Stimulated activated CD8-positive, alpha-beta memory T cell treated with anti-CD3 and anti-CD28 coated beads, Interleukin-7, amount 100 ng/mL, for 1 hour (primary cell): ENCODE results near the gene SH3D19.
"Not testable (repeated sequence)": the region's sequence is repeated elsewhere in the genome, so short reads cannot be mapped to it uniquely, and the experiment has no call there.

ENCODE experiments used
- DNase-seq, 2 donors: peaks; one replicate each; pipeline ENCODE4 v3.0.0-alpha.2; 2020; ENCODE audit warnings: low read depth in 2 of 2

Gene SH3D19

DNA sequence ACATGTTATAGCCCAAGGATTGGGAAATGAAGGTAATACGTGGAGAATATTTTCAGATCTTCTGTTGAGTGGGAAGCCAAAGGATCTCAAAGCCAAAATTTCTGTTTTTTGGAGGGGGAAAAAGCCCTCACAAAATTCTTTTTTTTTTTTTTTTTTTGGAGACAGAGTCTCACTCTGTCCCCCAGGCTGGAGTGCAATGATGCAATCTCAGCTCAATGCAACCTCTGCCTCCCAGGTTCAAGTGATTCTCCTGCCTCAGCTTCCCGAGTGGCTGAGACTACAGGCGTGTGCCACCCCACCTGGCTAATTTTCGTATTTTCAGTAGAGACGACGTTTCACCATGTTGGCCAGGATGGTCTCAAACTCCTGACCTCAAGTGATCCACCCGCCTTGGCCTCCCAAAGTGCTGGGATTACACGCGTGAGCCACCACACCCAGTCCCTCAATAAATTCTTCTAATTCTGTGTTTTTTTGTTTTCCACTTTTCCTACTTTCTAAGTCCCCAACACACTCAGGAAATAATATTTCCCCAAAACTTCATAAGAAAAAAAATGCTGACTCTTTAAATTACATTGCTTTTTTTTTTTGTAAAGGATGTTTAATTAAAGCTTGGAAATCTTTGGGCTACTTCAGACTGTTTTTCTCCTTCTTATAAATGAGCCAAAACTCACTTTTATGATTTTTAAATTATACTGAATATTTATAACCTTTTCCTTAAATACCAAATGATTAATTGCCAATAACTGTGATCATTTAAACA is 174.4 kb downstream of the SH3D19 start:
- DNase-seq, result no peak

DNA sequence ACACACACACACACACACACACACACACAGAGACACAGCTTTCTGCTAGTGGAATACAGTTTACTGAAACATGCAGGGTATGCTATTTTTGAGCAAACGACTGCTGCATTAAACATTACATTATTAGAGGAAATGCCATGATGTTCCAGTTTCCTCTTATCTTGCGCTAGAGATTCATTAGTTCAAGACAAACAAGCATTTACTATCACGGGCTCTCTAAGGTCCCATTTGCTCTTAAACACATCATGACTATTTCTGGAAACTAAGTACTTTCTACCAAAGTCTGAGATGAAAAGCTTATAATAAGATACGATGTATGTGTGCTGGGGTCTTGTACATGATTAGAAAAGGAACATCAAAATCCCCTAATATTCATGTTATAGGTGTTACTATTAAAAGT is 177.1 kb downstream of the SH3D19 start:
- no peak for DNase-seq

DNA sequence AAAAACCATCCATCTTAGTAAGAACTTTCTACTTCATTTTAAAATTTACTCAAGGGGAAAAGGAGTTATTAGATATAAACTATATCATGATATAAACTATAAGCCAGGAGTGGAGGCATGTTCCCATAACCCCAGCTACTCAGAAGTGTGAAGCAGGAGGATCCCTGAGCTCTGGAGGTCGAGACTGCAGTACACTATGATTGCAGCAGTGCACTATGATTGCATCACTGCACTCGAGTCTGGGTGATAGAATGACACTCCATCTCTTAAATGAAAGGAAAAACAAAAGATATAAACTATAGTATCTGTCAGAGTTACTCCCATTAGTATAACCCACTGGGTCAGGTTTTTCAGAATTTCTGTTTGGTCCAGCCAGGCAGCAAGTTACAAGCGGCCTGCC is 178.4 kb downstream of the SH3D19 start:
- DNase-seq, result no peak

DNA sequence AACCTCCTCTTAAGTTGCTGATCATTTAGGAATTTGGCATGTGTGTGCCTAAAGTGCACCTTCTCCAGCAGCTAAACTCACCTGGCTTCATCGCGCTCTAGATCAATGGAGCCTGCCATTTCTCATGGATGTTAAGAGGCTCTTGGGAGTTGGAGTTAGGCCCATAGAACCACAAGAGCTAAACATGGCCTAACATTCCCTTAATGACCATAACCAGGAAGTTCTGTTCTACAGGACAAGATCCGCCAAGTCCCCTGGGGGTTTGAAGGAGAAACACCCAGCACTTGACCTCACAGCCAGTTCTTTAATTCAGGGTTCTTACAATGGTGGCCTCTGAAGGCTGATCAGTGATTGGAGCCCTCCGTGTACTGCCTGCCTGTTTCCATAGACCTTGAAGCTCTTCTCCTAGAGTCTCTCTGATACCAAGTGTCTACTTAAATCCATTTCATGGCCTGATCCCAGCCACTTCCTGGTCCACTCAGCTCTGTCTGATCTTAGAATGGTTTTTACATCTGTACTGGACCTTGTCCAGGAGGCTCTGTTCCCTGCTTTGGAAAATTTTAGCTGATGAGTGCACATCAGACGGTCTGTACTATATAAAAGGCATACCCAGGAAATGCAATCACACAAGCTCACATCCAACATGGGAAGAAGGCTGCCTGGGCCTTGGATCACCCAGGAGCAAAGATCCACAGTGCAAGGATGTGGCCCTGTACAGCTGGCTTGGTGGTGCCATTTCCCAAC is 180.9 kb downstream of the SH3D19 start:
- DNase-seq, result no peak

DNA sequence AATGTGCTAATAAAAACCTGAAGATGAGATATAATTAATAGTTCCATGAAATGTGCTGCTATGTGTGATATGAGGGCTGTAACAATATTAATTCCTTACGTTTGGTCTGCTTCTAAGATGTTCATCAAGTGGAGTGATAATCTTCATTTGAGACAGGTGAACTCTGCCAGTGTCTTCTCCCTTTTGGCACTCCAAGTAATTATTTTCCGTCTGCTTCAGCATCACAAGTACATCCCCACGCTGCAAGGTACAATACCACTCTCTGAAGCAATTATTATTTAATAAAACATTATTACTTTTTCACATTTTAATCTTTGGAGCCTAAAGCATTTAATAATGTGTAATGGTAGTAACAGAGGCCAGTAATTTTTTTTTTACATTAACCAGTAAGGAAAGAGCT is 181.6 kb downstream of the SH3D19 start:
- DNase-seq, result no peak

DNA sequence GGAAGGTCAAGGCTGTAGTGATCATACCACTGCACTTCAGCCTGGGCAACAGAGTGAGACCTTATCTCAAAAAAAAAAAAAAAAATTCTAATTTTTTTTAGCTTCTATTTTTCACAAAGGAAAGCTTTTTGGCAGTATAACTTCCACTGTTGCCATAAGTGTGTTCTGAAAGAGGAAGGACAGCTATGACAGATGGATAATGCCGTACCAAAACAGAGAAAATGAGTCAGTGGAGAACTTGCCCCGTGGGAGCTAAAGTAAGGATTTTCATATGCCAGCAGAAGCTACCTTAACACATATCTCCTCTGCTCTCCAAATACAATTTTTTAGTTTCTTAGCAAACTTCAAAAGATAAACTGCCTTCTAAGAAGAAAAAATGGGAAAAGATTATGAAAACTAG is 182.2 kb downstream of the SH3D19 start:
- DNase-seq, result no peak

DNA sequence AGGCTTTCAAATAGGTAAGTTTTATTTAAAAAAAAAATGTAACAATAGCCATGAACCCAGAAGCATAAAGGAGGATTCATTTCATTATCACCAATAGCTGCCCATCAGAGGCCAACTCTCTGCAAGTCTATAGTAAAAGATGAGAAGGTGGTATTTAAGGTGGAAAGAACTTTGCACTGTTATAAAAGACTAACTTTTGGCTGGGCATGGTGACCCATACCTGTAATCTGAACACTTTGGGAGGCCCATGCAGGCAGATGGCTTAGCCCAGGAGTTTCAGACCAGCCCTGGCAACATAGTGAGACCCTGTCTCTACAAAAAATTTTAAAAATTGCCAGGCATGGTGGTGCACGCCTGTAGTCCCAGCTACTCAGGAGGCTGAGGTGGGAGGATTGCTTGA is 182.6 kb downstream of the SH3D19 start:
- no peak for DNase-seq

DNA sequence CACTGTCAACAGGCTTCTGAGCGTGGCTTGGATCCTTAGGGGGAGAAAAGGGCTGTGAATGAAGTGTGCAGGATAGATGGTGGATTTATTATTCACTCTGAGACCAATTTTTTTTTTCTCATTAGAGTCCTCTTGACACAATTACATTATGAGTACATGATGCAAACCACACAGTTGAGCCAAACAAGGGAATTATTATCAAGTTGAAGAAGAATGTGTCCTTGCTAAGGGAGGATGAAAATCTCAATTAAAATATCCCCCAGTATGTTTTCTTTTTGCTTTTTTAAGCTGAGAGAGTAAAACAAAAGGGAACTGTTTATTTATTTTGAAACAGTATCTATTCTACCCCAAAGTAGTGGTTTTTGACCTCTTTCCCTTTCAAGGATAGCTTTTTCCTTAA is 185.6 kb downstream of the SH3D19 start:
- DNase-seq, result no peak

DNA sequence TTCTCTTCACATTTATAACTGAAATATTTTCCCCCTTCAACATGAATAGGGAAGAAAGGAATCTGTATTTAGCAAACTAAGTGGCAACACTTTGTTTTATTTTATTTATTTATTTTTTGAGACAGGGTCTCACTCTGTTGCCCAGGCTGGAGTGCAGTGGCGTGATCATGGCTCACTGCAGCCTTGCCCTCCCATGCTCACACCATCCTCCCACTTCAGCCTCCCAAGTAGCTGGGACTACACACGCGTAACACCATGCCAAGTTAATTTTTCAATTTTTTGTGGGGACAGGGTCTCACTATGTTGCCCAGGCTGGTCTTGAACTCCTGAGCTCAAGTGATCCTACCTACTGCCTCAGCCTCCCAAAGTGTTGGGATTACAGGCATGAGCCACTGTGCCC is 189.4 kb downstream of the SH3D19 start:
- DNase-seq, result not testable (repeated sequence)

DNA sequence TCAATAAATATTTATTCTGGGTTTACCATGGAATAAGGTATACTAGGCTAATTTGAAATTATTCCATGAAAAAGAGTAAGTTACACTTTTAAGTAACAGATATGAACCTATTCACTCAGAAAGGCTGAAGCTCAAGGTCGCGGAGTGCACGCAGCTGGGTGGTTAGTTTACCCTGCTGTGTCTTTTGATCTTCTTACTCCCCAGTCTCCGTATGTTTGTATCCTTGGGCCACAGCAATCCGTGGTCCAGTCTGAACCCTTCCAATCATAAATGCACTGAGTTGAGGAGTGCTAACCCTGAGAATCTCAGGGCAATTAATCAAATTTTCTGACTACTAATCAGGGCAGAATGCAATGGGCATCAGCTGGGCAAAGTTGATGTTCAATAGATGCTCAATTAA is 192.1 kb downstream of the SH3D19 start:
- no peak for DNase-seq

DNA sequence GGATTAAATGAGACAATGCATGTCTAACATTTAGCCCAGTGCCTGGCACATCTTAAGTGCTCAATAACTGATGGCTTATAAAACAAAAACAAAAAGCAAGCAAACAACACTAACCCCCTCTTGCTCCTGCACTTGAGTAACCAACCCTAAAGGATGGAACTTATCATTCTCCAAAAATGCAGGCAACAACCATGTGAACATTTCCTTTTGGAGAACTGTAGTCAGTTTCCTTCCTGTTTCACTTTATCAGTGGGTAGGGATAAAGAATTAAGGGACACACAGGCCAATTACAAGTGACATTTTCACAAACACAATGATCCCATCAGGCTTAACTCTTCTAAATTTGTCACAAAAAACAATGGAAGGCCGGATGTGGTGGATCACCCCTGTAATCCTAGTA is 195.6 kb downstream of the SH3D19 start:
- DNase-seq, result no peak

DNA sequence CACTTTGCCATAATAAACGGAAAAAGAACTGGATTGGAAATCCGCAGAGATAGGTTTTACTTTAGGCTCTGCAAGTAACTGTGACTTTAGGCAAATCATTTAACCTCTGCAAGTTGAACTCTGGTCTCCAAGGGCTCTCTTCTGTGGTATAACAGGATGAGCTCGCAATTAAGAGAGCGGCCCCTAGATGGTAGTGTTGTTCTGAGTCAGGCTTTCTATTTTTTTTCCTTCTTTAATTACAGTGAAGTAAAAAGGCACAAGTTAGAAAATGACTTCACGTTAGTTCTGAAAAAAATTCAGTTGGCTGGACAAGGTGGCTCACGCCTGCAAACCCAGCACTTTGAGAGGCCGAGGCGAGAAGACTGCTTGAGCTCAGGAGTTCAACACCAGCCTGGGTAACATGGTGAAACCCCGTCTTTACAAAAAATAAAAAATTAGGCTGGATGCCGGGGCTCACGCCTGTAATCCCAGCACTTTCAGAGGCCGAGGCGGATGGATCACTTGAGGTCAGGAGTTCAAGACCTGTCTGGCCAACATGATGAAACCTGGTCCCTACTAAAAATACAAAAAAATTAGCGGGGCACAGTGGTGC is 207.9 kb downstream of the SH3D19 start:
- peak in 1 of 2 donors; percentile 4 for DNase-seq

DNA sequence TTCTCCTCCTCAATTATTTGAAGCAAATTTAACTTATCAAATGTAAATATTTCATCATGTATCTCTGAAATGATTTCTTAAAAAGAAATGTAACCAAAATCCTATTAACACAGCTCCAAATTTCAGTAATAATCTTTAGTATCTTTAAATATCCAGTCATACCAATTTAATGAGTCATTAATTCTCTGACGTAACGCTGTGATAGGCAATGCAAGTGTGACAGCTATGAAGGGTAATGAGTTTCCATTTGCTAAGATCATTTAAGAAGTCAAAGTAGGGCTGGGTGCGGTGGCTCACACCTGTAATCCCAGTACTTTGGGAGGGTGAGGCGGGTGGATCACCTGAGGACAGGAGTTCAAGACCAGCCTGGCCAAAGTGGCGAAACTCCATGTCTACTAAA is 210.4 kb downstream of the SH3D19 start:
- DNase-seq, result no peak

DNA sequence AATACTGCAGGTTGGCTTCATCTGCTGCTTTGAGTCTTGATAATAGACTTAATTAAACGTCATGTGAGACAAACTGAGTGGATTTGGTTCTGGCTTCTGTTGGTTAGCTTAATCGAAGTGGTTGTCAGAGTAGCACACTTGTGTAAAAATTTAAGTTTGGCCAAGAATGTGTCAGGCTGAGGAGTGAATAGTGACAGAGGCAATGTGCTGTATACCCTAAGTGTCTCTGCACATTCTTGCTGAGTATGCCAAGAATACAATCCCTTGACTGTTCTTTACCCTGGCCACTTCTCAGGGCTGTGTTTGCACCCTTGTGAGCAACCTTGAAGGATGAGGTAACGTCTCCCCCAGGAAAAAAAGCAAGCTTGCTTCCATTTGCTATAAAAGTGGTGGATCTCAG is 211.1 kb downstream of the SH3D19 start:
- no peak for DNase-seq

DNA sequence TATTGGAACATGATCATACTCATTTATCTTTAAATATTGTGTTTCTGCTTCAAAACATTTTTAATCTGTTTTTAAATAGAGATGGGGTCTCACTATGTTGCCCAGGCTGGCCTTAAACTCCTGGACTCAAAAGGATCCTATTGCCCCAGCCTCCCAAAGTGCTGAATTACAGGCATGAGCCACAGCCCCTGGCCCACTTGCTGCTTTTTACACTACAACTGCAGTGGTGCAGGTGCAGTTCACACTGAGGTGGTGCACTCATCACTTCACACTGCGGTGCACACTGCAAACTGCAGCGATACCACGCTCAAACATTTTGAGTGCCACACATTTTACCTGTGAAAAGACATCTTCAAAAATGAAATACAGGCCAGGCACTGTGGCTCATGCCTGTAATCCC is 215.2 kb downstream of the SH3D19 start:
- DNase-seq, result no peak

DNA sequence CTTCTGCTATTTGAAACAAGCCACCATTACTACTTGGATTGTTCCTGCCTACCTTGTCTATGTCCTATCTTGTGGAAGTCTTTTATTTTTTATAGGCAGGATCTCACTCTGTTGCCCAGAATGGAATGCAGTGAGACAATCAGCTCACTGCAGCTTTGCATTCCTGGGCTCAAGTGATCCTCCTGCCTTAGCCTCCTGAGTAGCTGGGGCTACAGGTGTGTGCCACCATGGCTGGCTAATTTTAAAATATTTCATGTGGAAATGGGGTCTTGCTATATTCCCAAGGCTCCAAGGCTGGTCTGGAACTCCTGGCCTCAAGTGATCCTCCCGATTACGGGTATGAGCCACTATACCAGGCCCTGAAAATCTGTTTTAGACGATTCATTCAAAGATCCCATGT is 218.3 kb downstream of the SH3D19 start:
- no peak for DNase-seq

DNA sequence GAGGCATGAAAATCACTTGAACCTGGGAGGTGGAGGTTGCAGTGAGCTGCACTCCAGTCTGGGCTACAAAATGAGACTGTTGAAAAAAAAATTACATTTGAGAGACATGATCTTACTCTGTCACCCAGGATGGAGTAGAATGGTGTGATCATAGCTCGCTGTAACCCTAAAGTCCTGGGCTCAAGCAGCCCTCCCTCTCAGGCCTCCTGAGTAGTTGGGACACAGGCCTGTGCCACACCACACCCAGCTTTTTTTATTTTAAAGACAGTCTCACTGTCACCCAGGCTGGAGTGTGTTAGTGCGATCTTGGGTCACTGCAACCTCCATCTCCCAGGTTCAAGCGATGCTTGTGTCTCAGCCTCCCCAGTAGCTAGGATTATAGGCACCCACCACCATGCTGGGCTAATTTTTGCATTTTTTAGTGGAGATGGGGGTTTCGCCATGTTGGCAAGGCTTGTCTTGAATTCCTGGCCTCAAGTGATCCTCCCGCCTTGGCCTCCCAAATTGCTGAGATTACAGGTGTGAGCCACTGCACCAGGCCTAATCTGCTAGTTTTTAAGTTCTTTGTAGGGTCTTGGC is 219.9 kb downstream of the SH3D19 start:
- DNase-seq, result no peak

DNA sequence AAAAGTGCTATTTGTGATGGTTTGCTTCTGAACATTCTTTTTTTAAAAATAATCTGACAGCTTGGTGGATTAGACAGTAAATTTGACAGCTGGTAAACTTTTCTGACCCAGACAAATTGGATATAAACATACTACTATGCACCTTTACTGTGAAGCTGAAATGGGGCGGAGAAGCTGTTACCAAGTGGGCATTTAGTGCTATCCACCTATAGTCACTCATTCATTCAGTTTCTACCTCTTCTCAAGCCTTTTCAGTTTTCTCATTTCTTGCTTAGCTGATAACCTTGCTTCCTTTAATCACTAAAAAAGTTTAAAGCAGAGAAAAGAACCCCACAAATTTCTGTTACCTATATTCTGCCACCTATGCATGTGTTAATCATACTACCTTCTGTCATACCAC is 220.8 kb downstream of the SH3D19 start:
- DNase-seq, result no peak

DNA sequence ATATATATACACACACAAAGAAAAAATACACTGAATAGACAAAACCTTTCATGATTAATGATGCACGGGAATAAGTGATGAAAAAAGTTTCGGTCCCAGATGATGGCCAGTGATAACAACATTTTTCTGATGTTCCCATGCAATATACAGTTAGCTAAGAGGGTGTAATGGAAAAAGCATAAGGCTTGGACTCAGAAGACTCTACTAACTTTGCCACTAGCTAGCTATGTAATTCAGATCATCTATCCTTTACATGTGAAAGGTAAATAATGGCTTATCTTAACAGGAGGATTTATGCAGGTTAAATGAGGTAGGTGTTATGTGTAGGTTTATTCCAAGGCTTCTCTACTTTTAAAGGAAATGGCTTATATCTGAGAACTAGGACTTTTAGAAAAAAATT is 221.6 kb downstream of the SH3D19 start:
- no peak for DNase-seq

DNA sequence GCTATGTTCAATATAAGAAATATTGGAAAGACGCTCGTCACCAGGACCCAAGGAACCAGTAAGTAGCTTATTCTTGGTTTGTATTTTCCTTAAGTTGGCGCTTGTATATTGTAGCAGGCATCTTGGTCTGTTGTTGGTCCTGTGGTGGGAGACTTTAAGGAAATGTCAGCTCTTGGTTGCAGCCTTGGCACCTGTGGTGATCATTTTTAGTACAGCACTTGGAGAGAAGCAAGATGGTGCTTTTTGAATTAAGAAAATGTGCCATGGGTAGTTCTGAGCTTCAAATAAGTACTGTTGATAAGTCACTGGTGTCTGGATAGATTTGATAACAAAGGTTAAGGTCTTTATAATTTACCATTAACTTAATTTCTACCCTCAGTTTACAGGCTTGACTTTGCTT is 224.9 kb downstream of the SH3D19 start:
- DNase-seq, result no peak

DNA sequence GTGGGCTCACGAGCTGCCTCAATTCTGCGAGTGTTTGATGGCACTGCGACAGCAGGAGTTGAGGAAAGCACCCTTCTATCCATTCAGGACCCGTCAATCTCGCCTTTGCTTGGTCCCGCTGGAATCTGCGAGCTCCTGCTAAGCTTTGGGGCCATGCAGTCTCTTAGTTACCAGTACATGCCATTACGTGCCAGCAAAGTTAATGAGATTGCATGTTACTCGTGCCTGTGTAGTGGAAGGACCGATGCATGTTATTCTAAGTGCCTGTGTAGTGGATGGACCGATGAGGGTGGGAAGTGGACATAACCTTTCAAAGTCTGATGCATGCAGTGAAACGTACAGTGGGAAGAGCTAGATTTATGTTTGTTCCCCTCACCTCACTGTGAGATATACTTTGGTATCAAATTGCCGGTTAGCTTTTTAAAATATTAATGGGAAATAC is 225.4 kb downstream of the SH3D19 start:
- no peak for DNase-seq

DNA sequence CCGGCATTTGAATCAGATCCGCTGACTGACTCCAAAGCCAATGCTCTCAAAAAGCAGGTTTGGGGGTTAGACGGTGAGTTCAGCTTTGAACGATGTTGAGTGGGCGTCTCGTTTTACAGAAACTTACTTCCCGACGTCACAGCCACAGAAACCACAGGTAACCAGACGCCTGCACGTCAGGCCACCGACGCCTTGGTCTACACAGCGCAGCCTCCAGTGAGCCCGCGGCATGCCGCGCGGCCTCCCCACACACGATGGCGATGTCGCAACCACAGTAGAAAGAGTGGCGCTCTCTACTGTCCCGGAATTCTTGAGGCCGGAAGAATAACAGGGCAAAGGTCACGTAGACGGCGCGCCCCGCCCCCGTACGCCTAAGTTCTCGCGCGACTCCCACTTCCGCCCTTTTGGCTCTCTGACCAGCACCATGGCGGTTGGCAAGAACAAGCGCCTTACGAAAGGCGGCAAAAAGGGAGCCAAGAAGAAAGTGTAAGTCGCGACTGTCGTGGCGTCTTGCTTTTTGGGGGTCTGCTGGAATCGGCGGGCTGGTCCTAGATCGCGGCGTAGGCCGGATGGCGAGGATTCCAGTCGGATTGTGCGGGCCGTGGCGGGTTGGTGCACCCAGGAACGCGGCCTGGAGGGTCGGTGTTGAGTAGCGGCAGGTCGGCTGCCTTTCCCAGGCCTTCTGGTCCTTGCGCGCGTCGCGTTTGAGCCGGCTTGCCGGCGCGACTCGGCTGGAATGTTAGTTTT is 226.0 kb downstream of the SH3D19 start, which contains the start of gene RPS3A:
Gene RPS3A, plus strand, starts transcription at position 400 of the 747 bp plus-strand sequence. Its CDS starts 25 bp downstream, at position 425.
- peak; percentile 97 to 98 for DNase-seq
